ENCODE measurements around the gene C1orf53. TPM values are rescaled to one million over a fixed set of nuclear protein-coding genes. Genes with fewer than 3 reads are reported as not detected.

The C1orf53 gene
- total and polyA plus RNA-seq, 9 of the 15 experiments (the other 6 are each of a cell fraction or from before 2014, with no cell fraction given) = 0.31 to 3.2 (median 2.3) TPM

DNA sequence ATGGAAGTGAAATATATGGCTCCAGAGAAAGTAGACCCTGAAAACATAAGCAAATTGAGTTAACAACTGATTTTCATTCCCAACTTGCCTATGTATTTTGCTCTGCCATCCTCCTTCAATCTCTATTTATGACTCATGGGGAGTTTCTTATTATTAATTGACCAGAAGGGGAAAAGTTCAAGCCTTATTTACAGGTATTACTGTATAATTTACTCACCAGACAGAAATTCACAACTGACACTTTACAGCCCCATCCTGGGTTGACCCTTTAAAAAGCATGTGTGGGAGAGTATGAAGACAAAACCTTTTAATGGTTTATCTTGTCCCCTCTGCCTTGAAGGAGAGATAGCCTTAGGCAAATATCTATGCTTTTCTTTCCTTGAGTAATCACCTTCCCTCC is 39.8 kb upstream of the C1orf53 start:
- ATAC-seq = no peak
- H3K9ac ChIP-seq (ENCODE audit: insufficient read depth in 1 of 2, low read depth in 2 of 2, low read length in 2 of 2) = no peak overlapping the region
- no peak overlapping the region for H3K4me3 ChIP-seq
- no peaks in the 10 kb centered on the region for H3K79me2 ChIP-seq (ENCODE audit: control insufficient read depth, insufficient read depth, low read length)
- no peaks in the 10 kb centered on the region for H4K20me1 ChIP-seq (replicated peaks; ENCODE audit: control insufficient read depth, insufficient read depth, low read length)
- H3K4me2 ChIP-seq (ENCODE audit: insufficient read depth, low read length) = no peak overlapping the region
- no peaks in the 10 kb centered on the region for H3K27me3 ChIP-seq (ENCODE audit: control insufficient read depth in 2 of 2, insufficient read depth in 2 of 2, low read length in 2 of 2)
- in situ Hi-C loops (cut with MboI) = no loop called here
- no peaks in the 10 kb centered on the region for H3K4me1 ChIP-seq (replicated peaks in 1 of 2; ENCODE audit: control insufficient read depth in 2 of 2, insufficient read depth in 2 of 2, low read length in 2 of 2)
- TF ChIP-seq ESRRA (IDR thresholded peaks at IDR 0.05; ENCODE audit: borderline replicate concordance, low read depth) (no peak), POU5F1 (IDR thresholded peaks at IDR 0.05; ENCODE audit: borderline replicate concordance, low read depth, low read length, partially characterized antibody) (no peak), CBFA2T2 (conservative IDR thresholded peaks at IDR 0.05) (no peak), NEUROD1 (IDR thresholded peaks at IDR 0.05; ENCODE audit: borderline replicate concordance, low read depth, low read length, partially characterized antibody) (no peak), TAF7 (tag; IDR thresholded peaks at IDR 0.05) (no peak), ETV1 (tag; conservative IDR thresholded peaks at IDR 0.05; ENCODE audit: low read depth) (no peak), ZC3H4 (CRISPR knock-in tag; IDR thresholded peaks at IDR 0.05; ENCODE audit: borderline replicate concordance) (no peak), ZNF197 (CRISPR knock-in tag; IDR thresholded peaks at IDR 0.05; ENCODE audit: low read depth) (no peak), ZNF140 (CRISPR knock-in tag; IDR thresholded peaks at IDR 0.05) (no peak), C11orf30 (IDR thresholded peaks at IDR 0.05; ENCODE audit: low read depth) (no peak), ZNF23 (CRISPR knock-in tag; IDR thresholded peaks at IDR 0.05) (no peak)
- TF ChIP-seq, protein P1, sequence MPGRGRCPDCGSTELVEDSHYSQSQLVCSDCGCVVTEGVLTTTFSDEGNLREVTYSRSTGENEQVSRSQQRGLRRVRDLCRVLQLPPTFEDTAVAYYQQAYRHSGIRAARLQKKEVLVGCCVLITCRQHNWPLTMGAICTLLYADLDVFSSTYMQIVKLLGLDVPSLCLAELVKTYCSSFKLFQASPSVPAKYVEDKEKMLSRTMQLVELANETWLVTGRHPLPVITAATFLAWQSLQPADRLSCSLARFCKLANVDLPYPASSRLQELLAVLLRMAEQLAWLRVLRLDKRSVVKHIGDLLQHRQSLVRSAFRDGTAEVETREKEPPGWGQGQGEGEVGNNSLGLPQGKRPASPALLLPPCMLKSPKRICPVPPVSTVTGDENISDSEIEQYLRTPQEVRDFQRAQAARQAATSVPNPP (IDR thresholded peaks at IDR 0.05; ENCODE audit: borderline replicate concordance, insufficient read depth, insufficient read length) = no peak
- TF ChIP-seq, protein P2, sequence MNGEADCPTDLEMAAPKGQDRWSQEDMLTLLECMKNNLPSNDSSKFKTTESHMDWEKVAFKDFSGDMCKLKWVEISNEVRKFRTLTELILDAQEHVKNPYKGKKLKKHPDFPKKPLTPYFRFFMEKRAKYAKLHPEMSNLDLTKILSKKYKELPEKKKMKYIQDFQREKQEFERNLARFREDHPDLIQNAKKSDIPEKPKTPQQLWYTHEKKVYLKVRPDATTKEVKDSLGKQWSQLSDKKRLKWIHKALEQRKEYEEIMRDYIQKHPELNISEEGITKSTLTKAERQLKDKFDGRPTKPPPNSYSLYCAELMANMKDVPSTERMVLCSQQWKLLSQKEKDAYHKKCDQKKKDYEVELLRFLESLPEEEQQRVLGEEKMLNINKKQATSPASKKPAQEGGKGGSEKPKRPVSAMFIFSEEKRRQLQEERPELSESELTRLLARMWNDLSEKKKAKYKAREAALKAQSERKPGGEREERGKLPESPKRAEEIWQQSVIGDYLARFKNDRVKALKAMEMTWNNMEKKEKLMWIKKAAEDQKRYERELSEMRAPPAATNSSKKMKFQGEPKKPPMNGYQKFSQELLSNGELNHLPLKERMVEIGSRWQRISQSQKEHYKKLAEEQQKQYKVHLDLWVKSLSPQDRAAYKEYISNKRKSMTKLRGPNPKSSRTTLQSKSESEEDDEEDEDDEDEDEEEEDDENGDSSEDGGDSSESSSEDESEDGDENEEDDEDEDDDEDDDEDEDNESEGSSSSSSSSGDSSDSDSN (IDR thresholded peaks at IDR 0.05; ENCODE audit: borderline replicate concordance in 1 of 2, low read depth in 2 of 2, low read length in 2 of 2) = no peak
- TF ChIP-seq, protein P3, sequence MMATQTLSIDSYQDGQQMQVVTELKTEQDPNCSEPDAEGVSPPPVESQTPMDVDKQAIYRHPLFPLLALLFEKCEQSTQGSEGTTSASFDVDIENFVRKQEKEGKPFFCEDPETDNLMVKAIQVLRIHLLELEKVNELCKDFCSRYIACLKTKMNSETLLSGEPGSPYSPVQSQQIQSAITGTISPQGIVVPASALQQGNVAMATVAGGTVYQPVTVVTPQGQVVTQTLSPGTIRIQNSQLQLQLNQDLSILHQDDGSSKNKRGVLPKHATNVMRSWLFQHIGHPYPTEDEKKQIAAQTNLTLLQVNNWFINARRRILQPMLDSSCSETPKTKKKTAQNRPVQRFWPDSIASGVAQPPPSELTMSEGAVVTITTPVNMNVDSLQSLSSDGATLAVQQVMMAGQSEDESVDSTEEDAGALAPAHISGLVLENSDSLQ (IDR thresholded peaks at IDR 0.05) = no peak
- TF ChIP-seq, protein P4, sequence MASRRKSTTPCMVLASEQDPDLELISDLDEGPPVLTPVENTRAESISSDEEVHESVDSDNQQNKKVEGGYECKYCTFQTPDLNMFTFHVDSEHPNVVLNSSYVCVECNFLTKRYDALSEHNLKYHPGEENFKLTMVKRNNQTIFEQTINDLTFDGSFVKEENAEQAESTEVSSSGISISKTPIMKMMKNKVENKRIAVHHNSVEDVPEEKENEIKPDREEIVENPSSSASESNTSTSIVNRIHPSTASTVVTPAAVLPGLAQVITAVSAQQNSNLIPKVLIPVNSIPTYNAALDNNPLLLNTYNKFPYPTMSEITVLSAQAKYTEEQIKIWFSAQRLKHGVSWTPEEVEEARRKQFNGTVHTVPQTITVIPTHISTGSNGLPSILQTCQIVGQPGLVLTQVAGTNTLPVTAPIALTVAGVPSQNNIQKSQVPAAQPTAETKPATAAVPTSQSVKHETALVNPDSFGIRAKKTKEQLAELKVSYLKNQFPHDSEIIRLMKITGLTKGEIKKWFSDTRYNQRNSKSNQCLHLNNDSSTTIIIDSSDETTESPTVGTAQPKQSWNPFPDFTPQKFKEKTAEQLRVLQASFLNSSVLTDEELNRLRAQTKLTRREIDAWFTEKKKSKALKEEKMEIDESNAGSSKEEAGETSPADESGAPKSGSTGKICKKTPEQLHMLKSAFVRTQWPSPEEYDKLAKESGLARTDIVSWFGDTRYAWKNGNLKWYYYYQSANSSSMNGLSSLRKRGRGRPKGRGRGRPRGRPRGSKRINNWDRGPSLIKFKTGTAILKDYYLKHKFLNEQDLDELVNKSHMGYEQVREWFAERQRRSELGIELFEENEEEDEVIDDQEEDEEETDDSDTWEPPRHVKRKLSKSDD (conservative IDR thresholded peaks at IDR 0.05; ENCODE audit: low read length) = no peak
- ChIA-PET POLR2A (no interaction called here), CTCF (ENCODE audit: low intra/inter-chr PET ratio) (no interaction called here)
- FAIRE-seq = no peak
- no peak overlapping the region for H3K27ac ChIP-seq (ENCODE audit: extremely low read depth, low read depth, low read length)
- no peaks in the 10 kb centered on the region for H3K9me1 ChIP-seq (ENCODE audit: control insufficient read depth, insufficient read depth, low read length)
- no TSS peak for BruUV-seq (replicated peaks)
- no peak for DNase-seq (ENCODE audit: extremely low read depth in 1 of 4, low spot score in 3 of 4)
- intact Hi-C loops (cut with micrococcal nuclease) = loop anchor here (10.0 kb wide), 1 partner anchor 538 kb away; no protein-coding TSS in a partner anchor
- no peaks in the 10 kb centered on the region for H3K36me3 ChIP-seq (ENCODE audit: control insufficient read depth, insufficient read depth, low read length)
- no peak overlapping the region for H2AFZ ChIP-seq (ENCODE audit: low read depth, low read length)
- H3K9me3 ChIP-seq (replicated peaks; ENCODE audit: control insufficient read depth, insufficient read depth, low read depth, low read length) = no peaks in the 10 kb centered on the region
